Effector CD8-positive, alpha-beta T cell (primary cell): Measurements from ENCODE around the gene DRAM1.

ENCODE experiments used
- DNase-seq: peaks from one replicate; lab custom pipeline; 2025; lab: John Stamatoyannopoulos, UW

The DRAM1 gene

DNA sequence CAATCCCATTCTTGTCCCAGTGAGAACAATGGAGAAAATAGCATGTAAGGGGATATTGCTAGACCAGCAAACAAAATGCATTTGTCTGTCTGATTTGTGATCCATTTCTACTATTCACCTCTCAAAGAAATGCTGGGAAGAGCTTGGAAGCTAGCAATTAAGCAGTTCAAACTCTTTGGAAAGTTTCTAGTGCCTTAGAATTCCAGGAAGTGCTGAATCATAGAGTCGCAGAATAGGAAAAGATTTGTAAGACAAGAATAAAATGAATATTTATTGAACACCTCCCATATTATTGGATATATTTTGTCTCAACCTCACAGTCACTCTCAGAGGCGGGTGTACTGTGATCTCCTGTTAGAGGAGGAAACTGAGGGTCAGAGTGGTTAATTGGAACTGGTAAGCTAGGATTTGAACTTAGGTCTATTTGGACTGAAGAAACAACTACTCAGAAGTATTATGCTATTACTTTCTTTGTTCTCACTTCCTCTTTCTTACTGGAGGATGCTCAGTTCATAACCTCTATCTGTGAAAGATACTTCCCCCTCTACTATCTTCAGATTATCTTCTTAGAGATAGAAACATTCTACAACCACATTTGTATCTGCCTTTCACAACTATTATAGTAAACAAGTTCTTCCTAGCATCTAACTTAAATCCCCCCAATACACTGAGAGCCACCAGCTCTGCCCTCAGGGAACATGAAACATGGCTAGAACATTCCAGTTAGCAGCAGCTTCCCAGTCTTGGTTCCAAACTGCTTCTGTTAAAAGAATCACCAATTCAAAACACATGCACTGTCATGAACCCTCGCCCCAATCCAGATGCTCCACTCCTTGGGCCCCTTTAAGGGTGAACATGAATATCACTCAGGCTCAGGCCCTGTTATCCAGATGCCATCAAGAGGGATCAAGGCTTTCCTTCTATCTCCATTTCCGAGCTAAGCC, 64.2 kb downstream of the DRAM1 start:
- no peak for DNase-seq

DNA sequence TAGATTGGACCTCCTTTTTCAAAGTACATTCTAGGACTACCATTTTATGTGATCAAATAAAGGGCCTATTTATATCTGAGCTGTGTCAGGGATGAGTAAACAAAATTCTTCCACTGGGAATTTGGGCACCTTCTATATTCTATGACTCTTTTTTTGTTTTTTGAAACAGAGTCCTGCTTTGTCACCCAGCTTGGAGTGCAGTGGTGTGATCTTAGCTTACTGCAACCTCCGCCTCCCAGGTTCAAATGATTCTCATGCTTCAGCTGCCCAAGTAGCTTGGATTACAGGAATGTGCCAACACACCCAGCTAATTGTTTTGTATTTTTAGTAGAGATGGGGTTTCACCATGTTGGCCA, 64.8 kb downstream of the DRAM1 start:
- no peak for DNase-seq

DNA sequence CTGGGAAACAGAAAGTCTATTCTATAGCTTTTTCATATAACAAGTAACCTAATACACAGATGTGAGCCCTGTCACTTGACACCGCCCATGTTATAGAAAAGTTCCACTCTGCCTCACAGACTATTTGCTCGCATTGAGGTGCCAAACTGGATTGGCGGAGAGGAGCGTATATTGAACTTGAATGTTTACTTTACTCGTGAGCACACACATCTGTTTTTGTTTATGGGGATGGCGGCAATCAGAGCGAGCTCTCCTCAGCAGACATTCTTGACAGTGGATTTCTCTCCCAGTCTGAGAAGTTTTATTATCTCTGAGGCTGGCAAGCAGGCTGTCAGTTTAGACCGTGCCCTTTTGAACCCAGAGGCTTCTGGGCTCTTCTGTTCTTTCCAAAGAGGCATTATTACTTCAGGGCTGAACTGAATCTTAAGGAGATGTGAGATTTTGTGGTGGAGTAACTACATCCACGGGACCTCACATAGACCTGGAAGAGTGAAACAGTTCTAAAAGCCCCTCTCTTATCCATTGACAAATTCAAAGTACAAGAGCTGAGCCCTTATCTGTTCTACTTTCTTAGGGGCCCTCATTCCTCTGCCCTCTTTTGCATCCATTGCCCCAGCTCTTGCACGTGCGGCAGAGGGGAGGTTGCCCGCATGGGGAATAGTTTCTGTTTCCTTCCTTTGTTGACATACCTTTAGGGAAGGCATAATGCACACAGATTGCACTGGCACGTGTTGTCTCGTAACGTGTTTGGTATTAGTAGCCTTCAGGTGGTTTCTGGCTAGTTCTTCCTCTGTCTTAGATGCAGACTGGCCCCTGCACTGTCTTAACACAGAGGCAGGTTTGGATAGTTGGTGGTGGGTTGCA, 68.2 kb downstream of the DRAM1 start:
- no peak for DNase-seq

DNA sequence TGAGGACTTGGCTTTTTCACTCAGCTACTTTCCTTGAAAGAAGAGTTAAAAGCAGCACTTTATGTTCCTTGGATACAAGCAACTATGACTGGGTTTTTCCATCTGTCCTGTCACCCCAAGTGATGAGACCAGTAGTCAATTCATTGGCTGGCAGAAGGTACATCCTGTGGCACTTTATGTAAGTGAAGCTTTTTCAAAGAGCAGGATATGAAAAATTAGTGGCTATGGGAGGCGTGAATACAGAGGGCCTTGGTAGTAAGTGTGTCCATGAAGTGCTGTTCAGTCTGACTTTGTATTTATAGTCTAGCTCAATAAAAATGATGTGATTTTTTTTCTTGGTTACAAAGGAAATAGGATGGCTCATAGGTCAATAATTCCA, 68.8 kb downstream of the DRAM1 start:
- DNase-seq = no peak

DNA sequence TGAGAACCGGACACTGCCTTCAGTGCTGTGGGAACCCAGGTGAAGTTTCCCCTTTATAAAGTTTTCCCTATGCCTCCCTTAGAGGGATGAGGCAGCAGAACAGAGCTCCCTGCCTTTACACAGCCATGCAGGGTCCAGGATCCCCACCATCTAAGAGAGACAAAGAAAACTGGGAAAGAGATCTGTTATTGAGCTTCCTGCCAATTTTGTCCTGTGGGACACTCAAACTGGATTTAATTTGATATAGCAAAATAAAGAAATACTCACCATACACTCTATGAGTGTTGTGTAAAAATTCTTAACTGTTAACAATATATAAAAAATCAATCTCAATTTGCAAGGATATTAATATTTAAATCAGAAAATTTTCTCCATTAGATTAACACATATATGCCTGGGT, 69.9 kb downstream of the DRAM1 start:
- no peak for DNase-seq

DNA sequence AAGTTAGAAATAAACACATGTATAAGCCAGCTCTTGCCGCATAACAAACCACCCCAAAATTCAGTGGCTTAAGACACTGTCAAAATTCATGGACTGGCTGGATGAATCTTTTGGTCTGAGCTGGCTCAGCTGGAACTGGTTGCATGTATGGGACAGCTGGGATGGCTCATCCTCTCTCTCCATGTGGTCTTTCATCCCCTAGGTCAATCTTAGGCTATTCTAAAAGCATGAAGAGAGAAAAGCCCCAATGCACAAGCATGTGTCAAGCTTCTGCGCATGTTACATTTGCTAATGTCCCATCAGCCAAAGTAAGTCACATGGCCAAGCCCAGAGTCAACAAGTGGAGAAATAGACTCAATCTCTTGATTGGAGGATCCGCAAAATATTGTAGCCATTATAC, 71.0 kb downstream of the DRAM1 start:
- no peak for DNase-seq

DNA sequence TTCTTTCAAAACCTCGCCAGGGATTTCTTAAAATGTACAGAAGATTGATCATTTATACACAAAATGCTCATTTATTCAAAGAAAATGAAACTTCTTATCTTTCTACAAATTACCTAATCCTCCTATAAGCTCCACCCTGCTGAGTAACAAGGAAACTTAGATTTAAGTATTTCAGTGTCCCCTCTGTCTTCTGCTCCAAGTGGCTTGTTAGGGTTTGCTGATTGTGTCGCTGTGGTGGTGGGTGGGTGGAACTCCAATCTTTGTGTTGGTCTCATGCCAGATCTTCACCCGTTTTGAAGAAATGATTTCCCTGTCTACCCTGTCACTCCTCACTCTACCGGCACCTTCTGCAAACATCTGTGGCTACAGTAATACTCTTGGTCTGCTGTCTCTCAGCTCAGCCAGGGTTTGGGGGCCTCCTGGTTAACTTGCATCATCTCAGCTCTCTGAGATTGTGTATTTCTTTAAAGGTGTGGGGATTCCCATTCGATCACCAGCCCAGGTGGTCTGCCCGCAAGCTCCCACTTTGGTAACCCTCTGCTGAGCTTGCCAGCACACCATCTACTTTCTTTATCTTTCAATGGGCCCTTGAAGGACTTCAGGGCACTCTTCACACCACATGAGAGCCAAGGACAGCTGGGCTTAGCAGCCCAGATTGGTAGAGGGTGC, 73.8 kb downstream of the DRAM1 start:
- DNase-seq = no peak

DNA sequence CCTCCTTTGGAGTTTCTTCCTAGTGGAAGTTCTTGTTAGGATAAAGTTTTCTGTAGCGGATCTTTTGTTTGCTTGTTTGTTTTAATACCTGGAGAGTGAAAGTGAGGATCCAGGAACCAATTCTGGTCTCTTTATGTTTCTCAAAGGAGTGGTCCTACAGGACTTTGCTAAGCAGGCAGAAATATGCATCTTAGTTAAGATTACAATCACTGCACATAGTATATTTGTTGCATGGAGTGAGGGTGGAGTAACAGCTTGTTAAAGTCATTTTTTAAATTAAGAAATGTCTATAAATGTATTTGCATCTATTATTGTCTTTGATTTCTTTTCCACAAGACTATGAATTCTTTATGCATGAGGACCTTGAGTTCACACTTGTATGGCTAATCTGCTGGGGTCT, 76.7 kb downstream of the DRAM1 start:
- no peak for DNase-seq

DNA sequence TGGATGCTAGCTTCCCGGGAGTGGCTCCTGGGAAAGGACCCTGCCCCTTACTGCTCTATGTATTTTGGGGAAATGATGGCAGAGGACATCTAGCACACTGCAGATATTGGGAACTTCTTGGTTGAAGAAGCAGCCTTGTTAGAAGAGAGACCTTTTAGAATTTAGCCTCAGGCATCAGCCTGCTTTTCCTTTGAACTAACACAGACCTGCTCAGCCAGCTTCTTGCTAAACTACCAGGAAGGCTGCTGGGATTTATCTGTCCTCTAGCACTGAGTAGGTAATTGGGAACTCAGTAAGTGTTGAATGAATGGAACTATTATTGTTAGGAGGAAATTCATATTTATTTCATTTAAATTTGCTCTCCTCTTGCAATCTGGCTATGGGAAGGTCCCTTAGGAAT, 77.3 kb downstream of the DRAM1 start:
- no peak for DNase-seq

DNA sequence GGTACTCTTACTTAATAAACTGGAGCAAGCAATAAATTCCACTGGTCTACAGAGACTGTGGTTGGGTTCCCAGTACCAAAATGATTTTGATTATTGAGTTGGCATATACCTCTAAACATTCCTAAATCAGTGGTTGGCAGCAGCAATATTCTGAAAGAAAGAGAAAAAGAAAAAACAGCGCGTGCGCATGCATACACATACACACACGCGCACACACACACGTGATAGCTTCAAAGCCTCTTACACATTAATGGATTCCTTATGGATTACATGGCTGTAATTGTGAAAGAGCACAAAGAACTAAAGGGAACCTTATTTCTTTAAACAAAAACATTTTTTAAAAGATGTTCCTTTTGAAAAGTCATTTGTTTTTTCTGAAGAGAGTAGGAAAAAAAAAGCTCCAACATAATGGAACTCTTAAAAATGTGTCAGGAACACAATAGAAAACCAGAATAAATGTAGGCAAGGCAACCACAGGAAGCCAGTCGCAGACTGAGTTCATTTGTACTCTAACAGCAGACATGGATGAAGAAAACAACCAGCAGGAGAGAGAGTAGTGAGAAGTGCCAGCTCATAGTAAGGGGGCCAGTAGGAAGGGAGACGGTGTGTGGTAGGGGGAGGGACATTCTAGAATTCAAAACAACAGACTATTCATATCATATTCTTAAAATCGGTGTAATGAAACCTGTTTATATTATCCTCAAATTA, 80.0 kb downstream of the DRAM1 start:
- DNase-seq = no peak

DNA sequence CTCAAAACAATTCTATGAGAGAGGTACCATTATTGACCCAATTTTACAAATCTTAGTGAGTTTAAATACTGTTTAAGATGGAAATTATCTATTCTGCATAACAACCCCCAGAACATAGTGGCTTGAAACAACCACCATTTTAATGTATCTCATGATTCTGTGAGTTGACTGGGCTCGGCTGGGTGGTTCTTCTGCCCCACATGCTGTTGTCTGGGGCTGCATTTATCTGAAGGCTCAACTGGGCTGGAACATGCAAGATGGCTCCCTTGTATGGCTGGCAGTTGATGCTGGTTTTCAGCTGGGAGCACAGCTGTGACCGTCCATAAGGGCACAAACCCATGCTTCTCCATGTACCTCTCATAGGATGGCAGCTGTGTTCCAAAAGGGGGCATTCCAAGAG, 82.2 kb downstream of the DRAM1 start:
- no peak for DNase-seq

DNA sequence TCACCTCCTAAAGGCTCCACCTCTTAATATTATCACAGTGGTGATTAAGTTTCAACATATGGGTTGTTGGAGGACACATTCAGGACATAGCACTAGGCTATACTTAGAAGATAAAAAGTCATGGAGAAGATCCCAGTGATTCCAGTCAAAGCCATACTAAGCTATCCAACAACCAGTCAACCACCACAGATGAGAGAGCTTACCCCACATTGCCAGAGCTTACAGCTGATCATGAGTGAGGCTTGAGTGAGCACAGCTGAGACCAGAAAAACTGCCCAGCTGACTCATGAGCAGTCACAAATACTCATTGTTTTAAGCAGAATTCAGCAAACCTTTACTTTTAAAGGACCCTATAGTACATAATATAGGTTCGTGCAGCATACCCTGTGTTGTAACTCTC, 85.1 kb downstream of the DRAM1 start:
- no peak for DNase-seq

DNA sequence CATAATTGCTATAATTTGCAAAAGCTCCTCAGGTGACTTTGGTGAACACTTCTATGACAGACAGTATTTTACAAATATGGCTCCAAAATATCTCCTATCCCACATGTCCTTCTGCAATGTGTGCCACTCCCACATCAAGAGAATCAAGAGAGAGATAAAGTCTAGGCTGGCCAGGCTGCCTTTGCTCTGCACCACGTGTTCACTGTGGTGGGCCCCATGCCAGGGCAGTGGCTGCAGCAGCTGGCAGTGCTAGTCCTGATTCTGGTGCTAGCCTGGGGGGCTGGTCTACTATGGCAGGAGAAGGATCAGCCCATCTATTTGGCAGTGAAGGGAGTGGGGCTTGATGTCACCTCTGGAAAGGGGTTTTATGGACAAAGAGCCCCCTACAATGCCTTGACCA, 86.3 kb downstream of the DRAM1 start:
- no peak for DNase-seq

DNA sequence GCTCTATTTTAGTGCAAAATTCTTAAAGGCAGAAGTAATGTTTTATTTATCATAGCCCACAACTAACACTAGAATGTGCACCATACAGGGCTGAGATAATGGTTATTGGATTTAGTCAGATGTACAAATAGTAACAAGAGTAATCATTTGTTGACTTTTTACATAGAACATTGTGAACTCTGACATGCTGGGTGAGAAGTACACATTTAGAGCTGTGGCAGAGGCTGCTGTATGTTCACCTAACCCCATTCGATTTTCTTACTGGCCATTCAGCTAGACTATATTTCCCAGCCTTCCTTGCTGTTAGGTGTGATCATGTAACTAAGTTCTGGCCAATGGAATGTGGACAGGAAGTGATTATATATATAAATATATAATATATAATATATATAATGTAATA, 89.1 kb downstream of the DRAM1 start:
- no peak for DNase-seq

DNA sequence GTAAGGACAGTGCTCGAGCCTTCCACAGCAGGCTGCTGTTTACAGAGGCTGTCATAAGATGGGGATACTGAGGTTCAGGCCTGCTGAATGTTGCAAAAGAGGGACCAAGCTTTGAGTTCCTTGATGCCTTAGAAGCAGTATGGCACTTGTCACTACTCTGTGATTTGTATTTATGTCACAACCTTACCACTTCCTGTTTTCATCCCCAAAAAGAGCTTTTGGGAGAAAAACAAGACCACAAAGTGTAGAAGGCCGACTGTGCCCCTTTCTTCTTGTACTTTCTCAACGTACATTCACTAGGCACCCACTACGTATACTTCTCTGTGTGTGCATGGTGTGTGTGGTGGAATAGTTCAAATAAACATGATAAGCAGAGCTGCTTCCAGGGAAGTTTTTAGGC, 90.1 kb downstream of the DRAM1 start:
- DNase-seq = no peak

DNA sequence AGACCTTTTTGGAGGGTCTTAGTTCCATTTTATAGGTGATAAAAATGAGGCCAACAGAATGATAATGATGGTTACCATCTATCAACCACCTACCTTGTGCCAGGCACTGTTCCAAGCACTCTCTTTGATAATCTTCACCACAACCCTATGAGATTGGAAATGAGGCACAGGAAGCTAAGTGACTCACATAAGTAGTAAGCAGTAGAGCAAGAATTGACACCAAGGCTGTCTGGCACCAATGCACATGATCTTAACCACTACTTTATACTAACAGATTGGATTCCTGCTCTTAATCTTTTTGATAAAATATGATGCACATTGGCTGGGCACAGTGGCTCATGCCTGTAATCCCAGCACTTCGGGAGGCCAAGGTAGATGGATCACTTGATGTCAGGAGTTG, 91.4 kb downstream of the DRAM1 start:
- DNase-seq = no peak
